Liver (tissue), 9 donors: ENCODE data around the gene MAD2L1BP. TPM values are rescaled to one million over a fixed set of nuclear protein-coding genes. Genes with fewer than 3 reads are reported as not detected.

Experiments
- DNase-seq: peaks from one replicate; pipeline ENCODE4 v3.0.0-alpha.2; 2017; ENCODE audit warnings: low spot score
- H3K27ac ChIP-seq, 2 donors: one replicate each; pipeline ENCODE4 v1.7.0; 2013; ENCODE audit warnings: inconsistent platforms in 2 of 2, low read length in 2 of 2, control low read depth in 1 of 2, low read depth in 1 of 2, mild to moderate bottlenecking in 1 of 2
- H3K27me3 ChIP-seq, 4 donors: one replicate each; pipeline versions ENCODE4 v1.6.1 to v1.7.0; 2013; ENCODE audit warnings: low read length in 3 of 4, inconsistent platforms in 1 of 4, mild to moderate bottlenecking in 1 of 4, moderate library complexity in 1 of 4; ENCODE audit not compliant: control insufficient read depth in 4 of 4, insufficient read depth in 4 of 4
- H3K36me3 ChIP-seq, 4 donors: one replicate each; pipeline versions ENCODE4 v1.6.1 to v1.7.0; 2013; ENCODE audit warnings: low read length in 3 of 4, mild to moderate bottlenecking in 3 of 4, low read depth in 1 of 4, moderate library complexity in 1 of 4; ENCODE audit not compliant: control insufficient read depth in 4 of 4, insufficient read depth in 3 of 4
- H3K4me1 ChIP-seq, 4 donors: one replicate each; pipeline versions ENCODE4 v1.6.1 to v1.7.0; 2013; ENCODE audit warnings: low read length in 3 of 4, mild to moderate bottlenecking in 3 of 4, moderate library complexity in 1 of 4; ENCODE audit not compliant: control insufficient read depth in 4 of 4, insufficient read depth in 4 of 4
- H3K4me3 ChIP-seq, 3 donors: one replicate each; pipeline versions ENCODE4 v1.6.1 to v1.7.0; 2013; ENCODE audit warnings: low read length in 3 of 3, control low read depth in 1 of 3, low read depth in 1 of 3, mild to moderate bottlenecking in 1 of 3
- H3K9ac ChIP-seq, 2 donors: one replicate each; pipeline ENCODE4 v1.7.0; 2013; ENCODE audit warnings: low read length in 2 of 2, mild to moderate bottlenecking in 2 of 2, moderate library complexity in 2 of 2, control low read depth in 1 of 2, low read depth in 1 of 2
- H3K9me3 ChIP-seq, 4 donors: one replicate each; pipeline versions ENCODE4 v1.6.1 to v1.7.0; 2013; ENCODE audit warnings: low read length in 3 of 4; ENCODE audit not compliant: control insufficient read depth in 4 of 4
- ATF3 ChIP-seq: IDR thresholded peaks from 2 replicates; pipeline ENCODE4 v1.6.1; 2016; ENCODE audit warnings: antibody characterized with exemption
- CTCF ChIP-seq: fragments of 150-350 bp; IDR thresholded peaks from 2 replicates; pipeline ENCODE4 v1.5.1; 2017; ENCODE audit warnings: improper control_type of control experiment, low read depth, low read length; ENCODE audit not compliant: missing input control
- EGR1 ChIP-seq, 2 donors: IDR thresholded peaks; 2 replicates each; pipeline ENCODE4 v1.6.1; 2016 to 2018; ENCODE audit warnings: antibody characterized with exemption in 2 of 2, low read depth in 2 of 2
- FOXA1 ChIP-seq: IDR thresholded peaks from 2 replicates; pipeline ENCODE4 v1.6.1; 2016; ENCODE audit warnings: antibody characterized with exemption
- FOXA2 ChIP-seq: IDR thresholded peaks from 2 replicates; pipeline ENCODE4 v1.6.1; 2016; ENCODE audit warnings: antibody characterized with exemption
- GABPA ChIP-seq, 2 donors: IDR thresholded peaks in 1 of 2; conservative IDR thresholded peaks in 1 of 2; 2 replicates each; pipeline ENCODE4 v1.6.1; 2016; ENCODE audit warnings: antibody characterized with exemption in 2 of 2, mild to moderate bottlenecking in 1 of 2, moderate library complexity in 1 of 2
- HNF4A ChIP-seq, 2 donors: conservative IDR thresholded peaks; 2 replicates each; pipeline ENCODE4 v1.6.1; 2016; ENCODE audit warnings: antibody characterized with exemption in 2 of 2, mild to moderate bottlenecking in 2 of 2
- HNF4G ChIP-seq: IDR thresholded peaks from 2 replicates; pipeline ENCODE4 v1.6.1; 2016; ENCODE audit warnings: antibody characterized with exemption
- JUND ChIP-seq, 2 donors: IDR thresholded peaks; 2 replicates each; pipeline ENCODE4 v1.6.1; 2016; ENCODE audit warnings: antibody characterized with exemption in 2 of 2
- MAX ChIP-seq: IDR thresholded peaks from 2 replicates; pipeline ENCODE4 v1.6.1; 2016; ENCODE audit warnings: antibody characterized with exemption
- NR2F2 ChIP-seq: IDR thresholded peaks from 2 replicates; pipeline ENCODE4 v1.6.1; 2016; ENCODE audit warnings: antibody characterized with exemption
- RAD21 ChIP-seq, 2 donors: IDR thresholded peaks; 2 replicates each; pipeline ENCODE4 v1.6.1; 2016; ENCODE audit warnings: antibody characterized with exemption in 2 of 2, mild to moderate bottlenecking in 2 of 2
- REST ChIP-seq: IDR thresholded peaks from 2 replicates; pipeline ENCODE4 v1.6.1; 2016; ENCODE audit warnings: antibody characterized with exemption, mild to moderate bottlenecking
- RXRA ChIP-seq, 2 donors: IDR thresholded peaks; 2 replicates each; pipeline ENCODE4 v1.6.1; 2017 to 2018; ENCODE audit warnings: antibody characterized with exemption in 2 of 2, mild to moderate bottlenecking in 1 of 2
- SP1 ChIP-seq: IDR thresholded peaks from 2 replicates; pipeline ENCODE4 v1.6.1; 2018; ENCODE audit warnings: antibody characterized with exemption, mild to moderate bottlenecking
- TAF1 ChIP-seq: conservative IDR thresholded peaks from 2 replicates; pipeline ENCODE4 v1.6.1; 2016; ENCODE audit warnings: antibody characterized with exemption, mild to moderate bottlenecking
- YY1 ChIP-seq: IDR thresholded peaks from 2 replicates; pipeline ENCODE4 v1.6.1; 2016; ENCODE audit warnings: antibody characterized with exemption, mild to moderate bottlenecking
- ZBTB33 ChIP-seq: IDR thresholded peaks from 2 replicates; pipeline ENCODE4 v1.6.1; 2016; ENCODE audit warnings: antibody characterized with exemption
- WGBS: extraction: QIAGEN DNeasy Blood & Tissue Kit; methylation state at CpG from one replicate; pipeline ENCODE4 v1.1.7; 2013; 5-methylcytosine and 5-hydroxymethylcytosine counted together
- polyA plus RNA-seq, 2 donors: library from polyadenylated mRNA; stranded (reverse) in 1 of 2; unstranded in 1 of 2; fragments of 200-250 nt in 1 of 2; fragments of >200 nt in 1 of 2; fragmentation: Nextera tagmentation in 1 of 2; extraction: Ambion mirVana in 1 of 2; gene quantifications; one replicate each; pipeline versions ENCODE4 v1.2.1 to v1.2.3, GENCODE V29; 2013 to 2015
- total RNA-seq, 2 donors: library from RNA; depleted of rRNA; stranded (reverse); fragments of >200 nt; gene quantifications; one replicate each; pipeline ENCODE4 v1.2.3, GENCODE V29; 2014
- donor health status: healthy.
- donor health status: healthy.
- donor health status: healthy.
- donor health status: healthy.
- donor health status: healthy.

Gene MAD2L1BP
- total and polyA plus RNA-seq, 4 donors = 11.2 to 17.3 (median 16.1) TPM

- Histone ChIP-seq H3K4me3 (no peak overlapping the region), H3K9me3 (no peaks in the 10 kb centered on the region), H3K27ac (no peak overlapping the region), H3K36me3 (peaks cover 3 to 47% (median 27%) of the 10 kb centered on the region in 4 donors), H3K9ac (no peak overlapping the region), H3K27me3 (no peaks in the 10 kb centered on the region), H3K4me1 (peaks cover 0 to 23% (median 14%) of the 10 kb centered on the region in 4 donors)
- WGBS = 96% methylated on average over 16 of the region's 16 CpGs
- no peak for DNase-seq
- no peak for TF ChIP-seq NR2F2
- no peak for TF ChIP-seq RXRA (IDR thresholded peaks at IDR 0.05)
- no peak for TF ChIP-seq FOXA2
- no peak for TF ChIP-seq MAX
- TF ChIP-seq TAF1 = no peak
- no peak for TF ChIP-seq HNF4A (conservative IDR thresholded peaks at IDR 0.05)
- no peak for TF ChIP-seq HNF4G
- no peak for TF ChIP-seq GABPA (IDR thresholded peaks at IDR 0.05 in 1 of 2, conservative IDR thresholded peaks at IDR 0.05 in 1 of 2)
- no peak for TF ChIP-seq ZBTB33
- no peak for TF ChIP-seq RAD21 (IDR thresholded peaks at IDR 0.05)
- TF ChIP-seq REST = no peak
- no peak for TF ChIP-seq SP1
- TF ChIP-seq EGR1 (IDR thresholded peaks at IDR 0.05; ENCODE audit: low read depth in 2 of 2) = no peak
- no peak for TF ChIP-seq ATF3
- TF ChIP-seq CTCF = no peak
- no peak for TF ChIP-seq JUND (IDR thresholded peaks at IDR 0.05)
- no peak for TF ChIP-seq YY1
- TF ChIP-seq FOXA1 = no peak
These were observed 10.1 kb upstream of the MAD2L1BP start for GRCh38 chr6:43625393-43625992.
